ENCODE measurements around the gene RNF149. TPM values are rescaled to one million over a fixed set of nuclear protein-coding genes. Genes with fewer than 3 reads are reported as not detected.

Gene RNF149
- total RNA-seq, 2 experiments from 2014 or later = 38.7 to 39.4 TPM

Other genes starting within 250 kb of the RNF149 start
- 1 to 10 TPM; 2.0 to 2.1 TPM for gene TBC1D8, start 157.3 kb downstream of the RNF149 start, total RNA-seq
- gene CNOT11, start 55.8 kb downstream of the RNF149 start, total RNA-seq = 10 to 100 TPM; 60.7 to 64.7 TPM
- gene CREG2, start 78.8 kb upstream of the RNF149 start, total RNA-seq = not detected
- gene RFX8, start 166.4 kb upstream of the RNF149 start, total RNA-seq = not detected

Data from activated naive CD8-positive, alpha-beta T cell treated with anti-CD3 and anti-CD28 coated beads for 36 hours (primary cell).